Activated B cell treated with CpG ODN at 0.5 μM for 24 hours (primary cell): ENCODE data around the gene APBB2. TPM values are rescaled to one million over a fixed set of nuclear protein-coding genes. Genes with fewer than 3 reads are reported as not detected.

Experiments
- ATAC-seq: fragments of 200-7000 bp; cut with Tn5 transposase; one replicate; pipeline ENCODE4 v1.10.0; 2021; ENCODE audit warnings: low read depth, mild to moderate bottlenecking, moderate library complexity
- CTCF ChIA-PET: fragments of 350-600 bp; sonication (Branson Sonifier 250); formaldehyde crosslinking; loops from one replicate; lab custom pipeline; 2021; ENCODE audit warnings: antibody characterized with exemption; lab: Charles Lee
- POLR2A ChIA-PET: fragments of 350-600 bp; sonication (Branson Sonifier 250); formaldehyde crosslinking; loops from one replicate; lab custom pipeline; 2021; ENCODE audit warnings: antibody characterized with exemption; lab: Charles Lee
- DNase-seq: peaks from one replicate; pipeline ENCODE4 v3.0.0; 2022
- H3K27ac Mint-ChIP-seq: one replicate; pipeline ENCODE4 v1.8.0; 2020; ENCODE audit warnings: mixed read lengths
- H3K27me3 Mint-ChIP-seq: one replicate; pipeline ENCODE4 v1.8.0; 2021; ENCODE audit warnings: mixed read lengths
- H3K36me3 Mint-ChIP-seq: one replicate; pipeline ENCODE4 v1.8.0; 2021; ENCODE audit warnings: low read depth, mixed read lengths
- H3K4me1 Mint-ChIP-seq: one replicate; pipeline ENCODE4 v1.8.0; 2021; ENCODE audit warnings: mixed read lengths
- H3K4me3 Mint-ChIP-seq: one replicate; pipeline ENCODE4 v1.8.0; 2020; ENCODE audit warnings: mild to moderate bottlenecking, mixed read lengths
- H3K9me3 Mint-ChIP-seq: one replicate; pipeline ENCODE4 v1.8.0; 2020; ENCODE audit warnings: mixed read lengths
- CTCF ChIP-seq: fragments of 200-600 bp; IDR thresholded peaks from one replicate; pipeline ENCODE4 v1.8.0; 2022; ENCODE audit warnings: antibody characterized with exemption, mild to moderate bottlenecking
- intact Hi-C: fragments of 100-400 bp; cut with micrococcal nuclease; formaldehyde crosslinking; loops from one replicate; pipeline ENCODE4 v1.15.1; 2024
- total RNA-seq: library from RNA; stranded (reverse); gene quantifications from 2 replicates; pipeline ENCODE4 v1.2.3, GENCODE V29; 2022

Gene APBB2
- total RNA-seq, 1 donor from 2014 or later, result 3.7 TPM

- TF ChIP-seq CTCF, result no peak
- Mint-ChIP-seq H3K4me3 (no peak overlapping the region), H3K4me1 (peaks cover 40% of the 10 kb centered on the region), H3K27me3 (no peaks in the 10 kb centered on the region), H3K9me3 (no peaks in the 10 kb centered on the region), H3K27ac (no peak overlapping the region), H3K36me3 (no peaks in the 10 kb centered on the region)
- DNase-seq, result no peak
- CTCF ChIA-PET, result interaction anchor here (1.4 kb wide), 1 partner anchor 51 kb away, joined by 5 read pairs; no protein-coding TSS in a partner anchor
- ATAC-seq, result no peak
- intact Hi-C loops, result loop anchor here (10.0 kb wide), 1 partner anchor 520 kb away; no protein-coding TSS in a partner anchor
- POLR2A ChIA-PET, result interaction anchor here (0.5 kb wide), 1 partner anchor 12 kb away, joined by 3 read pairs; no protein-coding TSS in a partner anchor
Observed at GRCh38 chr4:40845154-40845835, 369.0 kb downstream of the APBB2 start.

GRCh38 chr4:40844261-40844660 is 370.1 kb downstream of the APBB2 start:
- Mint-ChIP-seq H3K9me3 (no peaks in the 10 kb centered on the region), H3K4me1 (peaks cover 44% of the 10 kb centered on the region), H3K27ac (no peak overlapping the region), H3K27me3 (no peaks in the 10 kb centered on the region), H3K36me3 (no peaks in the 10 kb centered on the region), H3K4me3 (no peak overlapping the region)
- ChIA-PET CTCF (interaction anchor here (0.5 to 1.6 kb wide), 3 partner anchors 12 to 120 kb away, joined by 3 to 5 read pairs (median 5); no protein-coding TSS in a partner anchor), POLR2A (no interaction called here)
- ATAC-seq (no peak), DNase-seq (no peak)
- intact Hi-C loops, result loop anchor here (5.0 to 10.0 kb wide), 2 partner anchors 519 to 787 kb away; partner anchors contain the start of gene N4BP2
- no peak for TF ChIP-seq CTCF

- no peaks in the 10 kb centered on the region for H3K27me3 Mint-ChIP-seq
- intact Hi-C loops, result loop anchor here (2.0 to 10.0 kb wide), 3 partner anchors 107 to 786 kb away; partner anchors contain the start of gene N4BP2
- TF ChIP-seq CTCF, result no peak
- no peaks in the 10 kb centered on the region for H3K9me3 Mint-ChIP-seq
- ChIA-PET CTCF (interaction anchor here (0.7 to 1.6 kb wide), 8 partner anchors 11 to 527 kb away, joined by 3 to 5 read pairs (median 3); no protein-coding TSS in a partner anchor), POLR2A (no interaction called here)
- no peak for DNase-seq
- peaks cover 43% of the 10 kb centered on the region for H3K4me1 Mint-ChIP-seq
- no peaks in the 10 kb centered on the region for H3K36me3 Mint-ChIP-seq
- no peak overlapping the region for H3K27ac Mint-ChIP-seq
- no peak overlapping the region for H3K4me3 Mint-ChIP-seq
- ATAC-seq, result peak; percentile 25
Observed at GRCh38 chr4:40843696-40844095, 370.6 kb downstream of the APBB2 start.

GRCh38 chr4:40842725-40843423 is 371.5 kb downstream of the APBB2 start:
- Mint-ChIP-seq H3K4me3 (no peak overlapping the region), H3K27me3 (no peaks in the 10 kb centered on the region), H3K4me1 (peaks cover 35% of the 10 kb centered on the region), H3K36me3 (no peaks in the 10 kb centered on the region), H3K27ac (no peak overlapping the region), H3K9me3 (no peaks in the 10 kb centered on the region)
- ChIA-PET POLR2A (no interaction called here), CTCF (interaction anchor here (0.7 to 1.6 kb wide), 9 partner anchors 11 to 526 kb away, joined by 3 to 5 read pairs (median 3); no protein-coding TSS in a partner anchor)
- DNase-seq, result no peak
- no peak for ATAC-seq
- no peak for TF ChIP-seq CTCF
- intact Hi-C loops, result loop anchor here (2.0 to 10.0 kb wide), 3 partner anchors 106 to 786 kb away; partner anchors contain the start of gene N4BP2

- intact Hi-C loops, result loop anchor here (2.0 to 10.0 kb wide), 3 partner anchors 106 to 785 kb away; partner anchors contain the start of gene N4BP2
- DNase-seq (no peak), ATAC-seq (no peak)
- no peak for TF ChIP-seq CTCF
- H3K27ac Mint-ChIP-seq, result no peak overlapping the region
- no peak overlapping the region for H3K4me3 Mint-ChIP-seq
- ChIA-PET POLR2A (no interaction called here), CTCF (interaction anchor here (1.4 to 1.5 kb wide), 2 partner anchors 12 to 525 kb away, joined by 3 to 4 read pairs; no protein-coding TSS in a partner anchor)
- peaks cover 35% of the 10 kb centered on the region for H3K4me1 Mint-ChIP-seq
- no peaks in the 10 kb centered on the region for H3K36me3 Mint-ChIP-seq
- H3K9me3 Mint-ChIP-seq, result no peaks in the 10 kb centered on the region
- no peaks in the 10 kb centered on the region for H3K27me3 Mint-ChIP-seq
Observed at GRCh38 chr4:40842318-40842717, 372.0 kb downstream of the APBB2 start.
